Peyer's patch (tissue), 4 donors: ENCODE results near the gene CYP2U1. TPM values are rescaled to one million over a fixed set of nuclear protein-coding genes. Genes with fewer than 3 reads are reported as not detected.

Experiments
- DNase-seq, 3 donors: peaks; one replicate each; pipeline ENCODE4 v3.0.0-alpha.2; 2017 to 2019
- H3K27ac ChIP-seq, 4 donors: fragments of 200-600 bp; sonication (generic); one replicate each; pipeline ENCODE4 v1.5.1; 2016 to 2019
- H3K27me3 ChIP-seq, 2 donors: fragments of 200-600 bp; sonication (generic); one replicate each; pipeline ENCODE4 v1.5.1; 2019
- H3K36me3 ChIP-seq, 3 donors: fragments of 200-600 bp; sonication (generic); one replicate each; pipeline ENCODE4 v1.5.1; 2016 to 2019
- H3K4me1 ChIP-seq, 4 donors: fragments of 200-600 bp; sonication (generic); one replicate each; pipeline ENCODE4 v1.5.1; 2016 to 2019
- H3K4me3 ChIP-seq, 4 donors: fragments of 200-600 bp; sonication (generic); 1 replicate in 3 of 4; 2 replicates in 1 of 4; pipeline ENCODE4 v1.5.1; 2016 to 2019; ENCODE audit warnings: mild to moderate bottlenecking in 1 of 4
- H3K9me3 ChIP-seq, 4 donors: fragments of 200-600 bp; sonication (generic); one replicate each; pipeline ENCODE4 v1.5.1; 2016 to 2019; ENCODE audit warnings: mild to moderate bottlenecking in 1 of 4
- CTCF ChIP-seq, 6 experiments: fragments of 450-650 bp in 4 of 6; fragments of 200-600 bp in 2 of 6; sonication (generic) in 1 of 6; IDR thresholded peaks; one replicate each; pipeline ENCODE4 v1.5.1; 2017 to 2019; ENCODE audit warnings: antibody characterized with exemption in 6 of 6, mild to moderate bottlenecking in 3 of 6, moderate library complexity in 1 of 6
- POLR2A ChIP-seq, 2 donors: fragments of 450-650 bp; IDR thresholded peaks; one replicate each; pipeline ENCODE4 v1.5.1; 2017; ENCODE audit warnings: antibody characterized with exemption in 2 of 2, mild to moderate bottlenecking in 2 of 2, moderate library complexity in 2 of 2
- total RNA-seq, 4 donors: library from RNA; depleted of rRNA; stranded (reverse); fragments of >200 nt; gene quantifications; one replicate each; pipeline ENCODE4 v1.1.0, GENCODE V29; 2016

The CYP2U1 gene
- total RNA-seq, 4 donors from 2014 or later: 4.9 to 14.9 (median 7.7) TPM

- H3K4me3 ChIP-seq: no peak overlapping the region
- DNase-seq: no peak
- TF ChIP-seq POLR2A (IDR thresholded peaks at IDR 0.05) (no peak), CTCF (IDR thresholded peaks at IDR 0.05) (no peak)
- H3K27ac ChIP-seq: no peak overlapping the region
- H3K9me3 ChIP-seq: no peaks in the 10 kb centered on the region
- H3K36me3 ChIP-seq: no peaks in the 10 kb centered on the region
- no peaks in the 10 kb centered on the region for H3K27me3 ChIP-seq
- H3K4me1 ChIP-seq: no peaks in the 10 kb centered on the region
Observed at GRCh38 chr4:107939307-107939706, 8.0 kb downstream of the CYP2U1 start.

GRCh38 chr4:107945809-107946208, 14.5 kb downstream of the CYP2U1 start:
- no peaks in the 10 kb centered on the region for H3K9me3 ChIP-seq
- peaks cover 0 to 28% (median 0%) of the 10 kb centered on the region in 3 donors for H3K36me3 ChIP-seq
- H3K27ac ChIP-seq: no peak overlapping the region
- H3K4me3 ChIP-seq: no peak overlapping the region
- no peaks in the 10 kb centered on the region for H3K27me3 ChIP-seq
- DNase-seq: no peak
- no peaks in the 10 kb centered on the region for H3K4me1 ChIP-seq
- TF ChIP-seq CTCF (IDR thresholded peaks at IDR 0.05) (no peak), POLR2A (IDR thresholded peaks at IDR 0.05) (no peak)

GRCh38 chr4:107950746-107951540, 19.6 kb downstream of the CYP2U1 start:
- Histone ChIP-seq H3K9me3 (no peaks in the 10 kb centered on the region), H3K36me3 (peaks cover 0 to 31% (median 0%) of the 10 kb centered on the region in 3 donors), H3K27ac (no peak overlapping the region), H3K4me3 (no peak overlapping the region), H3K27me3 (no peaks in the 10 kb centered on the region), H3K4me1 (no peaks in the 10 kb centered on the region)
- DNase-seq: no peak
- TF ChIP-seq CTCF (IDR thresholded peaks at IDR 0.05) (no peak), POLR2A (IDR thresholded peaks at IDR 0.05) (no peak)

- no peak for DNase-seq
- TF ChIP-seq CTCF (IDR thresholded peaks at IDR 0.05) (no peak), POLR2A (IDR thresholded peaks at IDR 0.05) (no peak)
- Histone ChIP-seq H3K4me1 (no peaks in the 10 kb centered on the region), H3K36me3 (peaks cover 0 to 31% (median 0%) of the 10 kb centered on the region in 3 donors), H3K27ac (no peak overlapping the region), H3K4me3 (no peak overlapping the region), H3K9me3 (peaks cover 0 to 3% (median under 1%) of the 10 kb centered on the region in 4 donors), H3K27me3 (no peaks in the 10 kb centered on the region)
Observed at GRCh38 chr4:107951551-107951950, 20.2 kb downstream of the CYP2U1 start.

GRCh38 chr4:107956011-107956410, 24.7 kb downstream of the CYP2U1 start:
- H3K9me3 ChIP-seq: peaks cover 0 to 8% (median 3%) of the 10 kb centered on the region in 4 donors

More at GRCh38 chr4:107956011-107956410, 24.7 kb downstream of the CYP2U1 start:
- Histone ChIP-seq H3K36me3 (peaks cover 0 to 3% (median 0%) of the 10 kb centered on the region in 3 donors), H3K27ac (no peak overlapping the region), H3K4me3 (no peak overlapping the region), H3K4me1 (no peaks in the 10 kb centered on the region), H3K27me3 (no peaks in the 10 kb centered on the region)
- DNase-seq: no peak
- no peak for TF ChIP-seq POLR2A (IDR thresholded peaks at IDR 0.05)
- no peak for TF ChIP-seq CTCF (IDR thresholded peaks at IDR 0.05)
